Endothelial cell of umbilical vein (primary cell): ENCODE results near the gene PECR. TPM values are rescaled to one million over a fixed set of nuclear protein-coding genes. Genes with fewer than 3 reads are reported as not detected.

Experiments
- BruUV-seq: library from RNA; stranded (reverse); fragments of 400-500 nt; replicated peaks from 2 replicates; lab custom pipeline; 2021; lab: Mats Ljungman, UMichigan
- CTCF ChIA-PET: fragments of 300-600, 350-600 bp; sonication (Branson Sonifier 250); formaldehyde crosslinking; loops from one replicate; lab custom pipeline; 2021; ENCODE audit warnings: antibody characterized with exemption, inconsistent platforms; lab: Charles Lee
- POLR2A ChIA-PET: fragments of 300-600, 350-600 bp; sonication (Branson Sonifier 250); formaldehyde crosslinking; loops from one replicate; lab custom pipeline; 2021; ENCODE audit warnings: antibody characterized with exemption, inconsistent platforms; lab: Charles Lee
- DNase-seq: peaks from one replicate; pipeline ENCODE4 v3.0.0-alpha.2; 2011; ENCODE audit warnings: low read depth, low spot score
- FAIRE-seq: peaks from 2 replicates; lab custom pipeline; 2011; peaks lifted over from hg19 to GRCh38; lab: Jason Lieb, UNC
- H2AFZ ChIP-seq: 2 replicates; pipeline ENCODE4 v1.6.0; 2012; ENCODE audit warnings: low read depth, low read length, control low read depth, inconsistent platforms
- H3K27ac ChIP-seq: 2 replicates; pipeline ENCODE4 v1.5.1; 2011; ENCODE audit warnings: low read depth, mild to moderate bottlenecking, control low read depth, low read length, moderate library complexity; ENCODE audit not compliant: insufficient read depth
- H3K27me3 ChIP-seq, 2 experiments: 2 replicates each; pipeline versions ENCODE4 v1.6.0 to v1.6.1; 2011; ENCODE audit warnings: low read length in 2 of 2, mixed read lengths in 1 of 2; ENCODE audit not compliant: control insufficient read depth in 2 of 2, insufficient read depth in 2 of 2
- H3K36me3 ChIP-seq, 2 experiments: 2 replicates in 1 of 2; 3 replicates in 1 of 2; pipeline ENCODE4 v1.5.1; 2011; ENCODE audit warnings: low read length in 2 of 2, mild to moderate bottlenecking in 1 of 2, moderate library complexity in 1 of 2; ENCODE audit not compliant: control insufficient read depth in 2 of 2, insufficient read depth in 2 of 2; ENCODE audit errors: extremely low read depth in 1 of 2
- H3K4me1 ChIP-seq: 3 replicates; pipeline ENCODE4 v1.5.1; 2011; ENCODE audit warnings: mild to moderate bottlenecking, low read length; ENCODE audit not compliant: control insufficient read depth, insufficient read depth; ENCODE audit errors: extremely low read depth
- H3K4me2 ChIP-seq: 2 replicates; pipeline ENCODE4 v1.6.1; 2011; ENCODE audit warnings: low read length, control low read depth, mixed read lengths; ENCODE audit not compliant: insufficient read depth
- H3K4me3 ChIP-seq, 3 experiments: fragments of 200-600 bp in 1 of 3; sonication (generic), shearing (Covaris generic) in 1 of 3; replicated peaks in 1 of 3; 2 replicates each; pipeline ENCODE4 v1.5.1; 2011 to 2016; ENCODE audit warnings: control low read depth in 3 of 3, low read length in 3 of 3, mild to moderate bottlenecking in 2 of 3, inconsistent platforms in 1 of 3, low read depth in 1 of 3, moderate library complexity in 1 of 3; ENCODE audit not compliant: insufficient read depth in 1 of 3
- H3K79me2 ChIP-seq: 2 replicates; pipeline ENCODE4 v1.6.0; 2012; ENCODE audit warnings: low read length, inconsistent platforms; ENCODE audit not compliant: control insufficient read depth, insufficient read depth
- H3K9ac ChIP-seq: replicated peaks from 2 replicates; pipeline ENCODE3; 2011; ENCODE audit warnings: low read length, control low read depth; ENCODE audit not compliant: insufficient read depth; ENCODE audit errors: extremely low read depth
- H3K9me1 ChIP-seq: replicated peaks from 3 replicates; pipeline ENCODE4 v1.6.0; 2011; ENCODE audit warnings: mild to moderate bottlenecking, low read length; ENCODE audit not compliant: control insufficient read depth, insufficient read depth; ENCODE audit errors: extremely low read depth
- H3K9me3 ChIP-seq: replicated peaks from 2 replicates; pipeline ENCODE4 v1.5.1; 2012; ENCODE audit warnings: low read length, inconsistent platforms; ENCODE audit not compliant: control insufficient read depth, insufficient read depth
- H4K20me1 ChIP-seq: replicated peaks from 2 replicates; pipeline ENCODE3; 2011; ENCODE audit warnings: mild to moderate bottlenecking, low read length; ENCODE audit not compliant: control insufficient read depth, insufficient read depth; ENCODE audit errors: extremely low read depth
- CTCF ChIP-seq, 2 donors: IDR thresholded peaks; 1 replicate in 1 of 2; 2 replicates in 1 of 2; pipeline ENCODE4 v1.5.1; 2011; ENCODE audit warnings: low read length in 2 of 2, mild to moderate bottlenecking in 2 of 2, moderate library complexity in 2 of 2, control low read depth in 1 of 2, inconsistent platforms in 1 of 2, low read depth in 1 of 2; ENCODE audit not compliant: insufficient read depth in 1 of 2; ENCODE audit errors: extremely low read depth in 1 of 2
- EZH2 ChIP-seq: IDR thresholded peaks from 2 replicates; pipeline ENCODE4 v1.6.1; 2012; ENCODE audit warnings: borderline replicate concordance, low read depth, mild to moderate bottlenecking, moderate library complexity, low read length, inconsistent platforms; ENCODE audit not compliant: severe bottlenecking
- FOS ChIP-seq: IDR thresholded peaks from 2 replicates; pipeline ENCODE4 v1.6.1; 2011; ENCODE audit warnings: mild to moderate bottlenecking, low read length, moderate library complexity, borderline replicate concordance; ENCODE audit not compliant: insufficient read depth
- GATA2 ChIP-seq: IDR thresholded peaks from 2 replicates; pipeline ENCODE4 v1.7.0; 2011; ENCODE audit warnings: low read depth, mild to moderate bottlenecking, moderate library complexity, mixed read lengths, low read length; ENCODE audit not compliant: insufficient read length, insufficient read depth
- JUN ChIP-seq: IDR thresholded peaks from 2 replicates; pipeline ENCODE4 v1.6.1; 2011; ENCODE audit warnings: borderline replicate concordance, low read depth; ENCODE audit not compliant: insufficient read length, insufficient read depth
- MAX ChIP-seq: IDR thresholded peaks from 2 replicates; pipeline ENCODE4 v1.6.1; 2011; ENCODE audit not compliant: insufficient read depth, insufficient read length
- MYC ChIP-seq: IDR thresholded peaks from one replicate; pipeline ENCODE4 v1.6.1; 2011; ENCODE audit warnings: mild to moderate bottlenecking, low read depth, low read length
- POLR2A ChIP-seq: IDR thresholded peaks from 2 replicates; pipeline ENCODE4 v1.6.1; 2012; ENCODE audit warnings: low read depth, mild to moderate bottlenecking, control low read depth, low read length
- POLR2AphosphoS5 ChIP-seq: IDR thresholded peaks from 2 replicates; pipeline ENCODE4 v1.6.1; 2012; ENCODE audit warnings: low read depth, mild to moderate bottlenecking, control low read depth, low read length, moderate library complexity; ENCODE audit not compliant: insufficient read depth
- dilution Hi-C: fragments of 300-500 bp; cut with MboI; formaldehyde crosslinking; loops from one replicate; pipeline ENCODE4 v1.15.0; 2019; ENCODE audit warnings: low sequenced_read_pairs; ENCODE audit not compliant: extremely low pct_ligation_motif_present
- intact Hi-C: fragments of 100-400 bp; cut with micrococcal nuclease; formaldehyde crosslinking; loops from one replicate; pipeline ENCODE4 v1.10.0; 2022
- polyA plus RNA-seq, 4 experiments: library from polyadenylated mRNA; depleted of rRNA in 3 of 4; stranded (reverse) in 3 of 4; unstranded in 1 of 4; fragments of >200 nt; gene quantifications; 2 replicates each; pipeline versions ENCODE4 v1.2.1 to v1.2.3, GENCODE V29; 2011 to 2012; ENCODE audit warnings: missing spikeins in 1 of 4
- total RNA-seq: library from RNA; stranded (reverse); gene quantifications from 2 replicates; pipeline ENCODE4 v1.2.3, GENCODE V29; 2021

The PECR gene
- total and polyA plus RNA-seq, 2 donors (not counting 3 experiments of a cell fraction or from before 2014, with no cell fraction given) = 4.1 to 6.2 TPM

- H3K79me2 ChIP-seq = no peaks in the 10 kb centered on the region
These were observed 73.2 kb downstream of the PECR start for GRCh38 chr2:216008387-216008786.

More at GRCh38 chr2:216008387-216008786, 73.2 kb downstream of the PECR start:
- H3K27me3 ChIP-seq = no peaks in the 10 kb centered on the region
- H3K27ac ChIP-seq = no peak overlapping the region
- no peak overlapping the region for H3K9ac ChIP-seq
- no peak overlapping the region for H3K4me2 ChIP-seq
- ChIA-PET POLR2A (no interaction called here), CTCF (interaction anchor here (1.0 to 1.5 kb wide), 4 partner anchors 8 to 60 kb away, joined by 4 to 8 read pairs (median 6); no protein-coding TSS in a partner anchor)
- H3K9me3 ChIP-seq = no peaks in the 10 kb centered on the region
- no TSS peak for BruUV-seq
- TF ChIP-seq GATA2 = no peak
- no peak for TF ChIP-seq POLR2AphosphoS5
- no peak for TF ChIP-seq EZH2
- no peak for TF ChIP-seq MYC
- TF ChIP-seq POLR2A = no peak
- TF ChIP-seq FOS = no peak
- TF ChIP-seq CTCF (IDR thresholded peaks at IDR 0.05; ENCODE audit: extremely low read depth in 1 of 2, insufficient read depth in 1 of 2, low read depth in 1 of 2, low read length in 2 of 2) = no peak
- TF ChIP-seq MAX = no peak
- TF ChIP-seq JUN = no peak
- no peaks in the 10 kb centered on the region for H3K9me1 ChIP-seq
- H3K4me3 ChIP-seq = no peak overlapping the region
- FAIRE-seq (no peak), DNase-seq (no peak)
- peaks cover 15% of the 10 kb centered on the region for H3K4me1 ChIP-seq
- no peaks in the 10 kb centered on the region for H4K20me1 ChIP-seq
- no peaks in the 10 kb centered on the region for H3K36me3 ChIP-seq
- dilution Hi-C loops = no loop called here
- intact Hi-C loops = no loop called here
- no peak overlapping the region for H2AFZ ChIP-seq
